Activated CD8-positive, alpha-beta T cell treated with anti-CD3 and anti-CD28 coated beads, Interleukin-2, amount 10 ng/mL, durations not matched to agents 7 days and 5 days (primary cell): ENCODE results near the gene SYNPO2. TPM values are rescaled to one million over a fixed set of nuclear protein-coding genes. Genes with fewer than 3 reads are reported as not detected.

Source experiments
- ATAC-seq: fragments of 150-1000 bp; cut with Tn5 transposase; one replicate; pipeline ENCODE4 v1.10.0; 2021; ENCODE audit warnings: moderate library complexity
- CTCF ChIA-PET: fragments of 350-600 bp; sonication (Branson Sonifier 250); formaldehyde crosslinking; loops from one replicate; lab custom pipeline; 2021; ENCODE audit warnings: antibody characterized with exemption; lab: Charles Lee
- POLR2A ChIA-PET: fragments of 350-600 bp; sonication (Branson Sonifier 250); formaldehyde crosslinking; loops from one replicate; lab custom pipeline; 2021; ENCODE audit warnings: antibody characterized with exemption; lab: Charles Lee
- DNase-seq: peaks from one replicate; pipeline ENCODE4 v3.0.0-alpha.2; 2020
- H3K27ac Mint-ChIP-seq: one replicate; pipeline ENCODE4 v1.8.0; 2021; ENCODE audit warnings: mild to moderate bottlenecking, mixed read lengths
- H3K27me3 Mint-ChIP-seq: one replicate; pipeline ENCODE4 v1.8.0; 2021; ENCODE audit warnings: low read depth, mixed read lengths
- H3K36me3 Mint-ChIP-seq: one replicate; pipeline ENCODE4 v1.8.0; 2021; ENCODE audit warnings: low read depth, mixed read lengths
- H3K4me1 Mint-ChIP-seq: one replicate; pipeline ENCODE4 v1.8.0; 2021; ENCODE audit warnings: low read depth, mixed read lengths
- H3K4me3 Mint-ChIP-seq: one replicate; pipeline ENCODE4 v1.8.0; 2021; ENCODE audit warnings: mild to moderate bottlenecking, mixed read lengths
- H3K9me3 Mint-ChIP-seq: one replicate; pipeline ENCODE4 v1.8.0; 2022; ENCODE audit warnings: mixed read lengths; ENCODE audit not compliant: insufficient read depth
- total RNA-seq, 2 experiments: library from RNA; stranded (reverse); gene quantifications; one replicate each; pipeline ENCODE4 v1.2.3, GENCODE V29; 2021

Gene SYNPO2
- total RNA-seq, 2 experiments from 2014 or later, result 0.60 to 0.74 TPM

- DNase-seq (no peak), ATAC-seq (no peak)
- H3K27ac Mint-ChIP-seq, result no peak overlapping the region
- H3K4me1 Mint-ChIP-seq, result peaks cover 10% of the 10 kb centered on the region
- H3K4me3 Mint-ChIP-seq, result no peak overlapping the region
- ChIA-PET POLR2A (no interaction called here), CTCF (interaction anchor here (1.1 kb wide), 1 partner anchor 66 kb away, joined by 4 read pairs; no protein-coding TSS in a partner anchor)
- H3K36me3 Mint-ChIP-seq, result no peaks in the 10 kb centered on the region
- no peaks in the 10 kb centered on the region for H3K9me3 Mint-ChIP-seq
- H3K27me3 Mint-ChIP-seq, result no peaks in the 10 kb centered on the region
Observed at GRCh38 chr4:119106036-119107000, 217.7 kb downstream of the SYNPO2 start.

GRCh38 chr4:119110121-119110520 lies 221.5 kb downstream of the SYNPO2 start:
- H3K36me3 Mint-ChIP-seq, result no peaks in the 10 kb centered on the region
- peaks cover 16% of the 10 kb centered on the region for H3K4me1 Mint-ChIP-seq
- DNase-seq (no peak), ATAC-seq (no peak)
- no peaks in the 10 kb centered on the region for H3K9me3 Mint-ChIP-seq
- H3K27me3 Mint-ChIP-seq, result no peaks in the 10 kb centered on the region
- no peak overlapping the region for H3K27ac Mint-ChIP-seq
- no peak overlapping the region for H3K4me3 Mint-ChIP-seq
- ChIA-PET POLR2A (no interaction called here), CTCF (no interaction called here)

Other genes with a start within 250 kb of the SYNPO2 start
- 10 to 100 TPM; 42.8 to 46.2 TPM for gene METTL14, start 203.5 kb upstream of the SYNPO2 start, total RNA-seq
- gene SEC24D, start 52.7 kb upstream of the SYNPO2 start, total RNA-seq, result 10 to 100 TPM; 29.5 to 32.7 TPM
- gene MYOZ2, start 247.0 kb downstream of the SYNPO2 start, total RNA-seq, result not detected